SK-N-MC (cell line): Measurements from ENCODE around the gene RIC3.

Experiments
- DNase-seq: peaks from one replicate; pipeline ENCODE4 v3.0.0-alpha.2; 2011; ENCODE audit warnings: low read depth, low spot score
- H3K27ac ChIP-seq: fragments of 200-600 bp; sonication (generic); 2 replicates; pipeline ENCODE4 v1.5.1; 2016; ENCODE audit warnings: mixed run types
- H3K36me3 ChIP-seq: fragments of 200-600 bp; sonication (generic); 2 replicates; pipeline ENCODE4 v1.6.1; 2017; ENCODE audit warnings: antibody characterized with exemption, low read length, mixed read lengths; ENCODE audit not compliant: insufficient read depth
- H3K4me3 ChIP-seq: fragments of 200-600 bp; sonication (generic); 2 replicates; pipeline ENCODE4 v1.5.1; 2016
- H3K9ac ChIP-seq: fragments of 200-600 bp; sonication (generic); 2 replicates; pipeline ENCODE4 v1.8.0; 2017; ENCODE audit warnings: mixed run types, mixed read lengths; ENCODE audit not compliant: insufficient read length
- H3K9me3 ChIP-seq: fragments of 200-600 bp; sonication (generic); 2 replicates; pipeline ENCODE4 v1.6.1; 2017; ENCODE audit warnings: low read depth, mild to moderate bottlenecking, antibody characterized with exemption, low read length, moderate library complexity, mixed read lengths
- EZH2 ChIP-seq: fragments of 200-600 bp; sonication (generic); IDR thresholded peaks from one replicate; pipeline ENCODE4 v1.6.1; 2017; ENCODE audit warnings: antibody characterized with exemption
- FOXP2 ChIP-seq: optimal IDR thresholded peaks from 2 replicates; pipeline ENCODE3; 2011; ENCODE audit warnings: mild to moderate bottlenecking, moderate library complexity; ENCODE audit not compliant: insufficient read depth; ENCODE audit errors: extremely low read length, control extremely low read depth
- POLR2AphosphoS5 ChIP-seq: IDR thresholded peaks from 2 replicates; pipeline ENCODE4 v1.6.1; 2012; ENCODE audit warnings: mild to moderate bottlenecking, low read depth, low read length, borderline replicate concordance

Gene RIC3

GRCh38 chr11:8071616-8072581 lies 96.9 kb downstream of the RIC3 start:
- Histone ChIP-seq H3K27ac (no peak overlapping the region), H3K9ac (no peak overlapping the region), H3K36me3 (no peaks in the 10 kb centered on the region), H3K9me3 (no peaks in the 10 kb centered on the region), H3K4me3 (no peak overlapping the region)
- TF ChIP-seq POLR2AphosphoS5 (no peak), FOXP2 (no peak), EZH2 (no peak)
- DNase-seq = no peak

GRCh38 chr11:8070417-8071115 lies 98.3 kb downstream of the RIC3 start:
- H3K4me3 ChIP-seq = no peak overlapping the region
- H3K36me3 ChIP-seq = no peaks in the 10 kb centered on the region
- TF ChIP-seq EZH2 (no peak), FOXP2 (no peak), POLR2AphosphoS5 (no peak)
- DNase-seq = no peak
- H3K9ac ChIP-seq = no peak overlapping the region
- no peaks in the 10 kb centered on the region for H3K9me3 ChIP-seq
- no peak overlapping the region for H3K27ac ChIP-seq

GRCh38 chr11:8069771-8070170 lies 99.1 kb downstream of the RIC3 start:
- no peak for TF ChIP-seq FOXP2
- no peak for TF ChIP-seq EZH2
- TF ChIP-seq POLR2AphosphoS5 = no peak
- Histone ChIP-seq H3K27ac (no peak overlapping the region), H3K4me3 (no peak overlapping the region), H3K9ac (no peak overlapping the region), H3K9me3 (no peaks in the 10 kb centered on the region), H3K36me3 (no peaks in the 10 kb centered on the region)
- no peak for DNase-seq

- DNase-seq = no peak
- H3K36me3 ChIP-seq = no peaks in the 10 kb centered on the region
- H3K9ac ChIP-seq = no peak overlapping the region
- H3K4me3 ChIP-seq = 0 out of 2 replicates have a peak overlapping the region, but pooled peaks have one; percentile 13
- no peak overlapping the region for H3K27ac ChIP-seq
- TF ChIP-seq FOXP2 = no peak
- TF ChIP-seq EZH2 = no peak
- no peak for TF ChIP-seq POLR2AphosphoS5
- no peaks in the 10 kb centered on the region for H3K9me3 ChIP-seq
Observed at GRCh38 chr11:8068605-8069221, 100.1 kb downstream of the RIC3 start.

- H3K4me3 ChIP-seq = no peak overlapping the region
- no peak for TF ChIP-seq EZH2
- no peak for TF ChIP-seq POLR2AphosphoS5
- TF ChIP-seq FOXP2 = no peak
- no peaks in the 10 kb centered on the region for H3K9me3 ChIP-seq
- no peak for DNase-seq
- H3K9ac ChIP-seq = no peak overlapping the region
- H3K27ac ChIP-seq = no peak overlapping the region
- H3K36me3 ChIP-seq = no peaks in the 10 kb centered on the region
Observed at GRCh38 chr11:8067929-8068575, 100.8 kb downstream of the RIC3 start.

- H3K36me3 ChIP-seq = no peaks in the 10 kb centered on the region
Observed at GRCh38 chr11:8067567-8067928, 101.3 kb downstream of the RIC3 start.

GRCh38 chr11:8066911-8067455 lies 101.8 kb downstream of the RIC3 start:
- DNase-seq = no peak
- Histone ChIP-seq H3K27ac (no peak overlapping the region), H3K9me3 (no peaks in the 10 kb centered on the region), H3K9ac (no peak overlapping the region), H3K4me3 (no peak overlapping the region), H3K36me3 (no peaks in the 10 kb centered on the region)
- TF ChIP-seq POLR2AphosphoS5 (no peak), EZH2 (no peak), FOXP2 (no peak)

More at GRCh38 chr11:8067567-8067928, 101.3 kb downstream of the RIC3 start:
- Histone ChIP-seq H3K27ac (no peak overlapping the region), H3K9ac (no peak overlapping the region), H3K9me3 (no peaks in the 10 kb centered on the region), H3K4me3 (no peak overlapping the region)
- no peak for DNase-seq
- TF ChIP-seq POLR2AphosphoS5 (no peak), FOXP2 (no peak), EZH2 (no peak)
